EH (cell line): ENCODE measurements around the gene SLC22A16.
"Not testable (repeated sequence)": the region's sequence is repeated elsewhere in the genome, so short reads cannot be mapped to it uniquely, and the experiment has no call there.

Experiments used
- DNase-seq: peaks from one replicate; pipeline ENCODE4 v3.0.0-alpha.2; 2015; ENCODE audit warnings: low read depth

SLC22A16 gene

DNA sequence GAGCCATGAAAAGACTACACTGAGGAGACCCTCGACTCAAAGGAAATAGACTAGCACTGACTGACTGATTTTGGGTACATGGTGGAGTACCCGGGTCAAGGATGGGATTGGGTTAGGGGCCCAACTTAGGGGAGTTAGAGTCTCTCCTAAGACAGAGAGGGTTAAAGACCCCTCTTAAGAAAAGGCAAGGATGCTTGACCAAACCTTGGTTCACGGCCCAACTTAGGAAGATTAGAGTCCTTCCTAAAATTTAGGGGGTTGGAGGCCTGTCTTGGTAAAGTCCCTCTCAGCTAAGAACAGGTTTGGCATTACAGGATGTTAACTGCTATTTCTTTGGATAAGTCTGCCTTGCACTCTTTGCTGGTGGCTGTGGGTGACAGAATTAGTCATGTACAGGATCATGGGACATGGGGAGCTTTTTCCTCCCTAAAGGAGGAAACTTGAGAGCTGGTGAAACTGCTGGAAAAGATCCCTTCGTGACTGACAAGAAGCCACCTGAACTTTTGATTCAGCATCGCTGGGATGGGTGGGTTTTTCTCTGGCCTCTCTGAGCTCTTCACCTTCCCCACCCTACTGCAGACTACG, 12.3 kb upstream of the SLC22A16 start:
- no peak for DNase-seq

DNA sequence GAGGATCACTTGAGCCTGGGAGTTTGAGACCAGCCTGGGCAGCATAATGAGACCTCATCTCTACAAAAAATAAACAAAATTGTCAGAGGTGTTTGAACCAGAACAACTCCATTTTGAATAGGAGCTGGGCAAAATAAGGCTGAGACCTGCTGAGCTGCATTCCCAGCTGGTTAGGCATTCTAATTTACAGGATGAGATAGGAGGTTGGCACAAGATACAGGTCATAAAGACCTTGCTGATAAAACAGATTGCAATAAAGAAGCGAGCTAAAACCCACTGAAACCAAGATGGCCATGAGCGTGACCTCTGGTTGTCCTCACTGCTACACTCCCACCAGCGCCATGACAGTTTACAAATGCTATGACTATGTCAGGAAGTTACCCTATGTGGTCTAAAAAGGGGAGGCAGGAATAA, 11.6 kb upstream of the SLC22A16 start:
- DNase-seq = not testable (repeated sequence)

DNA sequence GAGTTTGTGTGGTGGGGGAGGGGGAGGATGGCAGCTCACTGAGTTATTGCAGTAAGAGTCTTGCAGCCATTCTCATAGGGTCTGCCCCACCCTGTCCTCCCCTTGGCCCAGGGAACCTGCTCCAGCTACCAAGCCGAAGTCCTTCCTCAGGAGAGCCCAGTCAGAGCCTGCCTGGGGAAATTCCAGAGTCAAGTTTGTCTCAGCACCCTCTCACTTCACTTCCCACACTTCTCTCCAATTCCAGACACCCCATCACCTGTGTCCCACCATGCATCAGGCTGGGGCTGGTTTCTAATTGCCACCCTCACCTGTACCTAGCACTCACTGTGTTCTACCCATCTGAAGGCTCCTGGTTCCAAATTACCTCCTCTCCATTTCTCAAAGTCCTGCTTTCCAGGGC, 10.3 kb upstream of the SLC22A16 start:
- DNase-seq = no peak

DNA sequence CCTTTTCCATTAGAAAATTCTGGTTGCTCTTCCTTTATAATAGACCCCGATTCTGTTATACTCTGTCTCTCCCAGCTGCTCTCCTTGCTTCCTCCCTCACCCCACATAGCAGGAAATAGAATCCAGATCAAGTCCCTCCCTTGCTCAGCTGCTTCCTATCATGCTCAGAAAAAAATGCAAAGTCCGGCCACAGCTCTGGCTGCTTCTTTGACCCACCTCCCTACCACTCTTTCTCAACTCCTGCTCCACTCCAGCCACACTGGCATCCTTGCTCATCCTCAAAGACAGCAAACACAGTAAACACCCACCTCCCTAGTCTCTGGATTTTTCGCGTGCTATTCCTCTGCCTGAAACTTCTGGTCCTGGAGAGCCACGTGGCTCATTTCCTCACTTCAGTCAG, 9.1 kb upstream of the SLC22A16 start:
- DNase-seq = peak; percentile 12

DNA sequence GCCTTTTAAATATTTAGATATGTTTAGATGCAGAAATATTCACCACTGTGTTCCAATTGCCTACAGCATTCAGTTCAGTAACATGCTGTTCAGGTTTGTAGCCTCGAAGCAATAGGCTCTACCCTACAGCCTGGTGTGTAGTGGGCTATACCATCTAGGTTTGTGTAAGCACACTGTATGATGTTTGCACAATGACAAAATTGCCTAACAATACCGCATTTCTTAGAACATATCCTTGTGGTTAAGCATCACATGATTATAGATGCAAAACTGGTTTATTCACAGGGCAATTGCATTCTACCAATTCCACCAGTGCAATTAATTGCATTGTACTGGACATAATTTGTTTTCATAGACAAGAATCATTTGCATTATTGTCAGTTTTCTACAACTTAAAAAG, 7.9 kb upstream of the SLC22A16 start:
- DNase-seq = no peak

DNA sequence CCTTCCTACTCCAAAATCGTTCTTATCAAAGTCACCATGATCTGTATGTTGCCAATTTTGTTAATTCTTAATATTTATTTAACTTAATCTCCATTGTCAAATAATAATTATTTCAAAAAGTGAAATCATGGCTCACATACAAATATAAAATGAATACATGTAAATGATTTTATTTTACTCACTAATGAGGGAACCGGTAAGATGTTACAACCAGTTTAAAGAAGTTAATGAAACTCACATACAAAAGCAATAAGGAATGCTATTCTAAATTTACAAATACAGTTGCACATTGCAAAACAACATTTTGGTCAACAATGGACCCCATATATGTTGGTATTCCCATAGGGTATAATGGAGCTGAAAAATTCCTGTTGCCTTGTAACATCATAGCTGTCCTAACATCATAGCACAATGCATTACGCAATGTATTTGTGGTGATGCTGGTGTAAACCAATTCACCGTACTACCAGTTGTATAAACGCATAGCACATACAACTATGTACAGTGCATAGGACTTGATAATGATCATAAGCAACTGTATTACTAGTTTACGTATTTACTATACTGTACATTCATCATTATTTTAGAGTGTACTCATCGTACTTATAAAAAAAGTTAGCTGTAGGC, 6.5 kb upstream of the SLC22A16 start:
- DNase-seq = no peak

DNA sequence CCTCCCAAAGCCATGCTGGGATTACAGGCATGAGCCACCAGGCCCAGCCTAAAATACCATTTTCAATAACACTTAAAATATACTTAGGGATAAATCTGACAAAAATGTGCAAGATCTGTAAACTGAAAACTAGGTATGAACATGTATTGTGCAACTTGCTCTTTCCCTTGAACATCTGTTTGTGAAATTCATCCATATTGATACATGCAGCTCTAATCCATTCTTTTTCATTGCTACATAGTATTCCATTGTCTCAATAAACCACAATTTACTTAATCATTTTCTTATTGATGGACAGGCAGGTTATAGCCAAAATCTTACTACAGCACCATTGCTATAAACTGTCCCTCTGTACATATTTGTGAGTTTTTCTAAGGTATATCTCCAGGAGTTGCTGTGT, 4.7 kb upstream of the SLC22A16 start:
- no peak for DNase-seq

DNA sequence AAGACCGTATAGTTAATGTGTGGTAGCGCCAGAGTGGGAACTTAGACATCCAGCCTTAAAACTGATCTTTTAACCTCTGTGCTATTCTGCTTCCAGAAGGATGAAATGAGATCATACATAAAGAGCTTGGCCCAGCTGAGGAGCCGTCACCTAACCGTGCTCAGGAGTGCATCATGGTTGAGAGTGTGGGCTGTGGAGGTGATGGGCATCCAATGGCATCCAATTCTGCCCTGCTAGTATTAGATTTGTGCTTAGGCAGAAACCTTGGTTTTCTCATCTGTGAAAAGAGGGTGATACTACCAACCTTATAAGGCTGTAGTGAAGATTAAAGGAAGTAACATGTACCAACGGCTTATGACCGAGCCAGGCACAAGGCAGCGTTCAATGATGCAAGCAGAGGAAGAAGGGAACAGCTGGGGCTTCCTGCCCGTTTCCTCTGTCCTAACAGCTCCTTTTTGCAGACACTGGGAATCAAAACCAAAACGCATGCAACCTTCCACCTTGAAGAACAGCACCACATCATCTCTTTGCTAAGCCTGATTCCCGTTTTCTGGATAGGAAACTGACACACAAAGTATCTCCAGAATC, 1.3 kb downstream of the SLC22A16 start:
- DNase-seq = no peak

DNA sequence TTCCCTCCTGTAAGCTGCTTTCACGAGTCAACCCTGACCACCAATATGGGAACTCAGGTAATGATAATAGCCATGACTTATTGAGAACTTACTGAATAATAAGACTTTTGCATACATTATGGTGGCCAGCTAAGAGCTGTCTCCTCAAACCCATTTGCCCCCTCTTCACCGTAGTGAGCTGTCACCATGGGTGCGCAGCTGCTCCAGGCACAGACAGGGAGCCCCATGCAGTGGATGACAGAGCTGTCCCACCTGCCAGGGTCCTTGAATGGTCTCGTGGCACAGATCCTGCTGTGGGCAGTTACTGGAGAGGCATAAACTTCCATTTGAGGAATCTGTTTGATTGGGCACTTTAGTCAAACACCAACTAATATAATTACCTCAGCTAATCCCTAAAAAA, 1.9 kb downstream of the SLC22A16 start:
- DNase-seq = no peak

DNA sequence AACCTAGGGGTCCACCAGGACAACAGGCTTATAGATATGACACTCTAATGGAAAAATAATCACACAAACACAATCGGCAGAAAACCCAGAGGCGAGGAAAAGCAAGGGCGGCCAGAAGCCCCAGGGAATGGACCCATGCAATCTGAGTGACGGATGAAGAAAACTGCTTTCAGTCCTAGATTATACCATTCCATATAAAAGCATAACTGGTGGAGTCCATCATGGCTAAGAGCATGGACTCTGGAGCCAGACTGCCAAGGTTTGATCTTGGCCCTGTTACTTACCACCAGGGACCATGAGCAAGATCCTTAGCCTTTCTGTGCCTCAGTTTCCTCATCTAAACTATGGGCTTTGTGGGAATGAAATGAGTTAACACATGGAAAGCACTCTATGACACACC, 3.7 kb downstream of the SLC22A16 start:
- no peak for DNase-seq

DNA sequence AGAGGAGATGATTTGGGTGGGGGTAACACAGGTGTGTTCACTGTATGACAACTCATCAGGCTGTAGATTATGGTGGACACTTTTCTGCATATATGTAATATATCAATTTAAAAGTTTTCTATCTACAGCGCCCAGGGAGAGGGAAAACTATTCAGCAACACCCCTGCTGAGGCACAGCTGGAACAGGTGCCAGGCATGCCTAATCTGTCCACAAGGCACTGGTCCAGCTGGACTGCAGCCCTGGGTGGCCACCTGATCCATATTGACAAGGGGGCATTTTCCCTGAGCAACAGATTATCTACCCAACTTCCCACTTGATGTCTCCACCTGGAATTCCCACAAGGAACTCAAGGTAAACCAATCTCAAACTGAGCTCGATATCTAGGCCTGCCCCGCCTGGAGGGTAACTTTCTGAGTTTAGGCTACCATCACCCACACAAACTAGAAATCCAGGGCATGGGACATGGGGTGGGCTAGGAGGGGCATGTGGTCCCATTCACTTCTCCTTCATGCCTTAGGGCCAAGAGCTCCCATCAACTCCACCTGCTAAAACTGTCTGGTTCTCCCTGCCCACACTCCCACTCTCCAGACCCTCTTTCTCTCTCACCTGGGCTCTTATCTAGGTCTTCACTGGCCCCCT, 4.6 kb downstream of the SLC22A16 start:
- DNase-seq = no peak

DNA sequence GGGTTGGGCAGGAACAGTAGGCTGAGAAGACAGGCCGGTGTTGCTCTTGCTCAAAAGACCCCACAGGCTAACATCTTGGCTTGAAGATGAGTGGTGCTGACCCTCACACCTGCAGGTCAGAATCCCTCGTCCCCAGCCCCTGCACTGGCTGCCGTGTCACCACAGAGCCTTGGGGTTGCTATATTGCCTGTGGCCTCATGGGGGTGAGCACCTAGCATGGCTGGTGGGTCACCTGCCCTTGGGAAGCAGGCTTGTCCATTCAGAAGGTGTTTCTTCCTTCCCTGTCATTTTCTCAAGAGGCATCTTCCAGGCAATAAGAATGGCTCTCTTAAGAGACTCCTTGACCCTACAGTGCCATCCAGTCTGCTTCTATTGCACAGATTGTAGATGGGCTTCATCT, 7.7 kb downstream of the SLC22A16 start:
- no peak for DNase-seq

DNA sequence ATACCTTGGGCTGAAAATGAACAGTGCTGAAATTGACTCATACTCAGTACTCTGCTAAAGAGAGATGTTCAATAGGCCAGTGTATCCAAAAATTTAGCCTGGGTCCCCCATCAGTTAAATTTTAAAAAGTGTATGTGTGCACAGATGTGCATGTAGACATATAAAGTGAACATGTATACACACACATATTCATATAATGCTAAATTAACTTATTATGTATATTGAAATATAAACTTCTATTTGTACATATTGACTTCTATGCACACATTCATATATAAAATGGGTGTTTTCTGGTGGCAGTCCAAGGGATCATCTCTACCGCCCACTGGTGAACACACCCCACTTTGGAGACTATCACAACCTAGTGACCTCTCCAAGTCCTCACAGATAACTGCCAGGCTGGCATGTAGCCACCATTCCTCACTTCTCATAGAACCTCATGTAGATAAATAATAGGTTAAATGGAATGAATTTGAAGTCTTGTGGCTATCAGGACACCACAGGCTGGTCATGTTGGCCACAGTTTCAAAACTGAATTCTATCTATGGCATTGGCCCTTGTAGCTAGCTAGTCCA, 8.8 kb downstream of the SLC22A16 start:
- no peak for DNase-seq

DNA sequence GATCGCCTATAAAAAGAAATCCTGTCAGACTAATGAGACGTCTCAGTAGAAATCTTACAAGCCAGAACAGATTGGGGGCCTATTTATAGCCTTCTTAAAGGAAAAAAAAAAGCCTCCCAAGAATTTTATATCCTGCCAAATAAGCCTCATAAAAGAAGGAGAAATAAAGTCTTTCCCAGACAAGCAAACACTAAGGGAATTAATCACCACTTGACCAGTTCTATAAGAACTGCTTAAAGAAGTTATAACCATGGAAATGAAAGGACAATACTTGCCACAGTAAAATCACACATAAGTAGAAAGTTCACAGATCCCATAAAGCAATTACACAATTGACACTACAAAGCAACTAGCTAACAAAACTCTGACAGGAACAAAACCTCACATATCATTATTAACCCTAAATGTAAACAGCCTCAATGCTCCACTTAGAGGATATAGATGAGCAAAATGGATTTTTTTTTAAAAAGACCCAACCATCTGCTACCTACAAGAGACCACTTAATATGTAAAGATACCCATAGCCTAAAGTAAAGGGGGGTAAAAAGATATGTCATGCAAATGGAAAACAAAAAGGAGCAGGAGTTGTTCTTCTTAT, 13.4 kb downstream of the SLC22A16 start:
- no peak for DNase-seq

DNA sequence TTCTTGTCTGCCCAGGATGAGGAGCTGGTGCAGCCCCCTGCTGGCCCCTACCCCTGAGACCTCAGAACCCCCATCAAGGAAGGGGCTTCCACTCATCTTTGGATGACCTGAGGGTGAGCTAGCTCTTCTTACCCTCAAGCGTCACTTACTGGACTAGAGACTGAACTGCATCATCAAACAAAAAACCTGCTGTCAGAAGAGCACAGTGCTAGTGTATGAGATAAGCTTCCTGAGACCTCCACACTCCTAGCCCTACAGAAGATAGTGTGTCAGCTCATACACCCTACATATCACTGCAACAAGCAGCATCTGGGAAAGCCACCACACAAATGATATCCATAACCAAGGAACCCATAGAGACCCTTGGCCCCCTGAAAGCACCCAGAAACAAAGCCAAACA, 15.0 kb downstream of the SLC22A16 start:
- DNase-seq = no peak

DNA sequence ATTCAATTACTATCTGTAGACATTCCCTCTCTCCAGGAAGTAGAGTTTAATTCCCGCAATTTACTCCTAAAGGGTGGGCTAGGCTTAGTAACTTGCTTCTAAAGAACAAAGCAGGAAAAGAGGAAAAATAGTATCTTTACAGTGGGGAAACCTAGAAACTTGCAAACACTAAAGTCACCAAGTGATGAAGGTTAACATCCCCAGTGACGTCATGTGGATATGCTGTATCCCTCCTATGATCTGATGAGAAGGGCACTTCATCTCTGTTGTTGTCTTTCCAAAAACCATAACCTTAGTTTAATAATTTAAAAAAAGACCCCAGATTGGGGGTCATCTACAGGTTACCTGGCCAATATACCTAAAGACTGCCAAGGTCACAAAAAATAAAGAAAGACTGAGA, 17.3 kb downstream of the SLC22A16 start:
- no peak for DNase-seq

DNA sequence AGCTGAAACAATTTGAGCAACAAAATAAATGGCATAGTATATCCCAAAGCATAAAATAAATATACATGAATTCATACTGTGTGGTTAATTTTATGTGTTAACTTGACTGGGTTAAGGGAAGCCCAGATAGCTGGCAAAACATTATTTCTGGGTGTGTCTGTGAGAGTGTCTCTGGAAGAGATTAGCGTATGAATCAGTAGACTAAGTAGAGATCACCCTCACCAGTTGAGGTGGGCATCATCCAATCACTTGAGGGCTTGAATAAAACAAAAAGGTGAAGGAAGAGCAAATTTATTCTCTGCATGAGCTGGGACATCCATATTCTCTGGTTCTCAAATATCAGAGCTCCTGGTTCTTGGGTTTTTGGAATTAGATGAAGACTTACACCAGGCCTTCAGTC, 17.9 kb downstream of the SLC22A16 start:
- no peak for DNase-seq

DNA sequence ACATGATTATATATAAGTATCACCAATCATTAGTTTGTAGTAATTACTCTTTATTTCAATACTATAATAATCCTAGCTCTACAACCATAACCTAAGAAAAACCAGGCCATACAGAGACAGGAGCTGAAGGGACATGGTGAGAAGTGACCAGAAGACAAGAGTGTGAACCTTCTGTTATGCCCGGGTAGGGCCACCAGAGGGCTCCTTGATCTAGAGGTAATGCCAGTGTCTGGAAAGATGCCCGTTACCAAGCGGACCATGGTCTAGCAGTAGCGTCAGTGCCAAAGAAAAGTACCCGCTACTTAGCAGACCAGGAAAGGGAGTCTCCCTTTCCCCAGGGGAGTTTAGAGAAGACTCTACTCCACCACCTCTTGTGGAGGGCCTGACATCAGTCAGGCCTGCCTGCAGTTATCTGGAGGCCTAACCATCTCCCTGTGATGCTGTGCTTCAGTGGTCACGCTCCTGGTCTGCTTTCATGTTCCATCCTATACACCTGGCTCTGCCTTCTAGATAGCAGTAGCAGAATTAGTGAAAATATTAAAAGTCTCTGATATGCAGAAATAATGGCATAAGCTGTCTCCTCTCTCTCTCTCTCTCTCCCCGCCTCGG, 18.7 kb downstream of the SLC22A16 start:
- peak; percentile 40 for DNase-seq

DNA sequence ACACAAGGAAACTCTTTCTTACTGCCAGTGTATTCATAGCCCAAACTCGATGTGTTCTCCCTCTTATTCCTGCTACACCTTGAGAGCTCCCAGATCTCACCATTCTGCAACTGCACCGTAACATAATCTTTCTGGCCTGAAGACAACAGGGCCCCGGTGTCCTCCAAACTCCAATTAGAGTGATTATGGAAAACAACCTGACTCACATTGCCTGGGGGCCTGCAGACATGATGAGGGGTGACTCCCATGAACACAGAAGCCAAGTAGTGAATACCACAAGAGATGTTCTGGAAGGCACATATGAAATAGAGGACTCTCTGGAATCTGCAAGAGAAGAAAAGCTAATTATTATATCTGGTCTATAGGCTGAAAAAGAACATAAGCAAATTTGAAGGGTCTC, 19.7 kb downstream of the SLC22A16 start:
- no peak for DNase-seq

DNA sequence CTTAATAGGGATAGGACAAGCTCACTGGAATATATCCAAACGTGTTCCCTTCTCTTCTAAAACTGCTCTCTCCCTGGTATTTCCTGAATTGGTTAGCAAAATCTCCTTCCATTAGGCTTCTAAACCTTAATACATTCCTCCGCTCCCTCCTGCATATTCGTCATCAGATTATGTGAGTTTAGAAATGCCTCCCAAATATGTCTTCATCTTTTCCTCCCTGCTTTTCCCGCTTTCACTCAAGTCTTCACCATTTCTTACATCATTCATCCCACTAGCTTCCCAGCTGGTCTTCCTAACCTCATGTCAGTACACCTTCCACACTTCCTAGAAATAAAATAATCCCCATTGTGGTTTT, 26.9 kb downstream of the SLC22A16 start:
- DNase-seq = peak; percentile 4

DNA sequence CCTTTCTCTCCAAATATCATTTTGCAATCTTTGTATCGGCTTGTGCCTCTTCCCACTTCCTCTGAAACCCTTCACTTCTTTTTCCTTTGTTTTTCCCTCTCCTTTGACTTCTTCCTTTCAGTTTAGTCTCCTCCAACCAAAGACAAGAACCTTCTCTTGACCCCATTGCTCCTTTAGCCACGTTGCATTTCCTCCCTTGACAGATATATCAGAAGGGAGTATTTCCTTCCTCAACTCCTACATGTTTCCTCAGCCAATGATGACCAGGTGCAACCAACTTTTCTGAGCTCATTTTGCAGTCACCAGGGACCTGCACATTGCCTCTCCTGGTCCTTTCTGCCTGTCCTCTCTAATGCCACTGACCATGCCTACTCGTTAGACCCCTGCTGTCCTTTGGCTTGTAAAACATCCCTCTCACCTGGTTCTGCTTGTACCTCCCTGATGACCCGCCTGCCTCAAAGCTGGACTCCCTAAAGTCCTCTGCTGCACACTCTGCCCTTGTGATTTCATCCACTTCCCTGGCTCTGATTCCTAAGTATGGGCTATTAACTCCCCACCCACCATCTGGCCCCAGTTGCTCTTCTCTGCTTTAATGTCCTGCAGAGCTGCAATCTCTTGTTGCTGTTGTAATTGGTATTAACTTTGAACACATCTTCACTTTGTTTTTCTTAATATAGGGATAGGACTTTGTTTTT, 27.4 kb downstream of the SLC22A16 start:
- no peak for DNase-seq

DNA sequence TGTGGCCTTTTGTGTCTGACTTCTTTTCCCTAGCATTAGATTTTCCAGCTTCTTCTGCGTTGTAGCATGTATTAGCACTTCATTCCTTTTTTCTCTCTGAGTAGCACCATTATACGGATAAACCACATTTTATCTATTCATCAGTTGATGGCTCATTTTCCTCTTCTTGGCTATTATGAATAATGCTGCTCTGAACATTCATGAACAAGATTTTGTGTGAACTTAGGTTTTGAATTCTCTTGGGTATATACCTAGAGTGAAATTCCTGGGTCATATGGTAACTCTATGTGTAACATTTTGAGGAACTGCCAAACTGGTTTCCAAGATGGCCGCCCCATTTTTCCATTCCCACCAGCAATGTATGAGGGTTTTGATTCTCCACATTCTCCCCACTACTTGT, 28.7 kb downstream of the SLC22A16 start:
- no peak for DNase-seq
